D341Med (cell line): Measurements from ENCODE around the gene RGCC.

Source experiments
- DNase-seq: peaks from one replicate; pipeline ENCODE4 v3.0.0; 2012; ENCODE audit warnings: low spot score

Gene RGCC

DNA sequence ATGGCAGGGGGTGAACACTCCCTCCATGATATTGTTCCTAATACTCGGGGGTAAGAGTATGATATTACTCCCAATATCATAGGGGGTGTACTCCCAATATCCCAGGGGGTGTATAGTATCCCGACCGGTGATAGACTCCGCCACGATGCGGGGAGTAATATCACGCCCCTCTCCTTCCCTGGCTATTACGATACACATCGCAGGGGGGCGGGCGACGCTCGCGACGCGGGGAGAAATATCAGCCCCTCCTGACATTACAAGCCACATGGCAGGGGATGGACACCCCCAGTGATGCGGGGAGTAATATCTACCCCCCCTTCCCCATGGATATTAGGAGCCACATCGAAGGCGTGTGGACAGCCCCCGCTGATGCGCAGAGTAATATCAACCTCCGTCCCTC is 3.2 kb upstream of the RGCC start:
- no peak for DNase-seq

DNA sequence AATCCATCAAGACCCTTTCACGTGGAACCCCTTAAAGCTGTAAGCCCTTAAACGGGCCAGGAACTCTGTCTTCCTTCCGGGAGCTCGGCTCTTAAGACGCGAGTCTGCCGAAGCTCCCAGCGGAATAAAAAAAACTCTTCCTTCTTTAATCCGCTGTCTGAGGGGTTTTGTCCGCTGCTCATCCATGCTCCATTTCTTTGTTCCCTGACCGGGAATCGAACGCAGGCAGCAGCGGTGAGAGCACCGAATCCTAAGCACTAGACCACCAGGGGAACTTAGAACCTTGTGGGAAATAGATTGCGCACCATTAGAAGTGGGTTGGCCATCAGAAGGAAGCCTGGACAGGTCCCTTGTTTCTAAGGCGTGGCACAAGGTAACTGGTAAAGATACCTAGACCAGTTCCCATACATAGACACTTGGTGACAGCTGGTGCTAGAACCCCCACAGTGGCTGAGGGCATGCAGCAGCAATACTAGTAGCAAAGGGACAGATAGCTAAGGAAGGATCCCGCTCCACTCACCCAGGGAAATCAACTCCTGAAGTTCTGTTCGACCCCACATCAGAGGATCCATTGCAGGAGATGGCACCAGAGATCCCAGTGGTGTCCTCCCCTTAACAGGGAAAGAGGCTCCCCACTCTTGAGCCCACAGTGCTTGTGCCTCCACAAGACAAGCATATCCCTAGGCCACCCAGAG is 1.5 kb upstream of the RGCC start:
- DNase-seq: no peak

DNA sequence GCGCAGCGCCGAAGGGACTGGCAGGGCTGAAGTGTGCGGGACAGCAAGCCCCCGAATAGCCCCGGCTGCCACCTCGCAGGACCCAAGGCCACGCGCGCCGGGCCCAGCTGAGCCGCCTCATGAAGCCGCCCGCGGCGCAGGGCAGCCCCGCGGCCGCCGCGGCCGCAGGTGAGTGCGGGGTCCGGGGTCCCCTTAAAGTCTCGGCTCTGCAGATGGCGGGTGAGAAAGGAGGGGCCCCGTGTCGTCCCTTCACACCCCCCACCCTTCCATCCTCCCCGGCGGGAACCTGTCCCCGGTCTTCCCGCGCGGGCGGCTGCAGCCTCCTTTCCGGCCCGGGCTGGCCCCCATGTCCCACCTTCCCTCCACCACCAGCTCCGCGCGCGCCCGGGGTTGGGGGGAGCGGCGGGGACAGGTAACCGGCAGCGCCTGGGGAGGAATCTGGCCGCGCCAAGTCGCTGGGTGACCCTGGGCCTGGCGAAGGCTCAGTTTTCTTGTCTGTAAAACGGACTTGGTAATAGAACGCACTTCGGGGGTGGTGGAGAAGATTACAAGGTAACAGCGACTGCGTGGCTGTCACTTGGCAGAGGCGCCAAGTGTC is 338 bp downstream of the RGCC start:
- no peak for DNase-seq

DNA sequence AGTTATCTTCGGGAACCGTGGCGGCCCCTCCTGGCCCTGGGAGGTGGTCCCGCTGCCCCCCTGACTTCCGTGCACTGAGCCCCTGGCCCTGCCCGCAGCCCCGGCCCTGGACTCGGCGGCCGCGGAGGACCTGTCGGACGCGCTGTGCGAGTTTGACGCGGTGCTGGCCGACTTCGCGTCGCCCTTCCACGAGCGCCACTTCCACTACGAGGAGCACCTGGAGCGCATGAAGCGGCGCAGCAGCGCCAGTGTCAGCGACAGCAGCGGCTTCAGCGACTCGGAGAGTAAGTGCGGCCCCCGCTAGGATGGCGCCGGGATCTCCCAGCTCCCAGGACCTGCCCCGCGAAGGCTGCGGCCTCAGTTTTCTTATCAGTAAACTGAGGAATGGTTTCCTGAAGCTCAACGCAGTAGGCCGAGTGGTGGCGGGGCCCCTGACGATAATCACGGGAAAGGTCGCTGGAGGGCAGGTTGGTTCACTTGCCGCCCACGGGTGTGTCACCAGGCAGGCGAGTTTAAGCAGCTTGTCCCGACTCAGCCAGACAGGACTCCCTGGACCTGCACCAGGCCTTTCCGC is 924 bp downstream of the RGCC start:
- peak; percentile 35 for DNase-seq

DNA sequence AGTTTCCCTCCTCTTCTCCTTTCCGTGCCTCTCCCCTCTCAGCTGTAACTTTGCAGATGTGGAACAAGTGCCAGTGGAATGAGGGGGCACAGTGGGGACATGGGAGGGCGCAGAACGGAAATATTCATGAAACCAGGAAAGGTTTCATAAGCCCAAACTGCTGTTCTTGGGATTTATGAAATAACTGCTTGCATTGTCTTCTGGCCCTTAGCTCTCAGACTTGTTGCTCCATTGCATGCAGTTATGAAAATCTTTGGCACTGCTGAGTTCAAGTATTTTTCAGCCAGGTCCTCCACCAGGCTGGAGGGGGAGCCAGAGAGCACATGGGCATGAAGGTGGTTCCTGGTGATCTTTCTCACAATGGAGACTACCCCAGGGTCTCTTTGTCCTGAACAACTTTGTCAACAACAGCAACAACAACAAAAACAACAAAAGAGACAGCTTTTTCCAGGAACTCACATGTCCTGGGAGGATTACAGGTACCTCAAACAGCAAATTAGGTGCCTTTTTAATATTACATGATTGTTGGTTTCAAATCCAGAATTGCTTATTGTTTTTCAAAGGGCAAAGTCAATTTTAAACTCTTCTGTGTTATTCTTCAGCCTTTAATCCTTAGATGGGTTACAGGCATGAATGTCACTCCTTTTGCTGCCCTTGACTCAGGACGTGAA is 1.5 kb downstream of the RGCC start:
- peak; percentile 41 for DNase-seq

DNA sequence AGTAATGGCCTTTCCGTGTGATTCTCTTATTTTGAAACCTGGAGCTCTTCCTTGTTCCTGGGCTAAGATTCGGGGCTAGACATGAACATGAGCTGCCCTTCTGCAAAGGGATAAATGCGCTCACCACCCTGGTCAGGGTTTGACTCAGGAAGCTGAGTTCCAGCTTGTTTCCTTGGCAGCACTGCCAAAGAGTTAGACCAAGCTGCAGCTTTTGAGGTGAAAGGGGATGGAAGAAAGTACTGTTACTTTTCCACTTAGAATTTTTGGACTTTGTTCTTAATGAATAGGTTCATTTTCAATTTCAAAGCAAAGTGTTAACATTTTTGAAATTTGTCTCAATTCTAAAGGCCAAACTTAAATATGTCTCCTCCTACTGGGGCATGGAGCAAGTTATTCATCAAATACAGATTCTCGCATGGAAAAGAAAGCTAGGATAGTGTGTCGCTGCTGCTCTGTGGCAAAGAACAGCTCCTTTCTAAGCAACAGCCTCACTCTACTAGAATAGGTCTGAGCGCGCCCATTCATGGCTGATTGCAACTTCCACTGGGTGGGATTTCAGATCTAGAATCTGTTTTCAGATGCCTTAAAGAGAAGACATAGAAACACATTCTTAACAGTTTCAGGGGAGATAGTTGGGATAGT is 2.2 kb downstream of the RGCC start:
- DNase-seq: no peak

DNA sequence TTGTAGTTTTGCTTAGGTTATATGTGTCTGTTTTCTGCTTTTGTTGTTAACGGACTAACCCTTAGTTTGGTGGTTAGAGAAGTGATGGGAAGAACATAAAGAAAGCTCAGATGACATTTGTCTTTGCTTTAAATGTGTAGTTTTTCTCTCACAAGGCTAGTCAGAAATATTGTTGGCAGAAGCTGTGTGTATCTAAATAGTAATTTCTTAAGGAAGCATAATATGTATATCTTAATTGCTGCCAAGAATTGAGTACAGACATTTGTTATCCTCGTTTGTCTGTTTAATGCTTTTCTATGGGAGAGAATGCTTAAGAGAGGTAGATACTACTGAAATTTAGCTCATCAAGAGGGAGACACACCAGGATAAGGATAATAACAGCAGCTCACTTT is 2.7 kb downstream of the RGCC start:
- DNase-seq: no peak

DNA sequence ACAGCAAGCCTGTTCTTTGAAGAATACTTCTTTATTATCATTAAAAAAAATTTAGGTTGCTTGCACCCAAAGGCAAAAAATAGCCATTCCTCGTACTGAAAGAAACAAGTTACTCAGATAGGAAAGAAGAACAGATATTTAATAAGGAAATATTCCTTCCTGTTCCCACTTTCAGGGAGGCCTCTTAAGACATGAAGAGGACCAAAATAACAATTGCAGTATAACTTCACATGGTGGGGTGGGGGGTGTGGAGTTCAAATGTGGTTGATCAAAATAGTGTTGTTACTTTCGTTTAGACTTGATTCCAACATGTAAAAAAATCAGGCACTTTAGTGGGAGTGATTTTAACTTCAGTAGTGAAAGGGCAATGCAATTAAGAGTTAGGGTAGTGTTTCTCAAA is 3.6 kb downstream of the RGCC start:
- no peak for DNase-seq

DNA sequence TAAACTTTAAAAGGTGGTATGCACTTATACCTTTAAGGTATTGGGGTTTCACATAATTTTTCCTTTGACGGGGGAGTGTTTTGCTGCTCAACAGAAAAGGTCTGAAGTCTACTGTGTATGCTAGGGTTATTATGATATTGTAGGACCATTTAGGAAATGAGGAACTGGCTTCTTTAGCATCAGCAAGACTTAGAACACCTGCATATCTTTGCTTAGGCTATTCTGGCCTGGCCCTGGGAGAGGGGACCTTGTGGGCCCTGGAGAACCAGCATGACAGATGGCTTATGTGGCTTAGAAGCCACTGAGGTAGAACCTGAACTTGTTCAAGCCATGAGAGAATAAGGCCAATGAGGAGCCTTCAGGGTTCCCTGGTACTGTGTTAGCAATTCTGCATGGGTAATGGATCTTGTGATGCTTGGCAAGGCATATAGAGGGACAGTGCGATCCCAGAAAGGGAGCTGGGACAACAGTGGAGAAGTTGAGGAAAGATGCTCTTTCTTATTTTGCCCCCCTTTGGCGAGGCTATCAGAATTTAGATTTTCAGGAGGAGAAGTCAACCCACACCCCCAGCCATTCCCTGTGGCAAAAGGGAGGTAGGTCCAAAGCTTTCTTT is 4.3 kb downstream of the RGCC start:
- no peak for DNase-seq

DNA sequence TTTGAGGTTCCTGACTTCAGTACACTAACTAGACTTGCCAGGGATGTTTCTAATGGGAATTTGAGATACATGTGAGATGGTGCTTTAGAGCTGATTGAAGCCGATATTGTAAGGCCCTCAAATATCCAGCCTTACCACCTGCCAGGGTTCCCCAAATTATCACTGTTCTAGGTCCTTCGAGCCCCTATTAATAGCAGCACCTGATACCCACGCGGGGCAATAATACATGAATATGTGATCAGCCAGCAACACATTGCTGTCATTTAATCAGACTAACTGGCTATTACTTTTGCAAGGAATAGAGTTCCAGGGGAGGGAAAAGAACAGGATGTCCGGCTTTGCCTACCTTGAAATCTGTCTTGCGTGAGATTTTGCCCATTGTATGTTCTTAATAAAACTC is 5.1 kb downstream of the RGCC start:
- no peak for DNase-seq

DNA sequence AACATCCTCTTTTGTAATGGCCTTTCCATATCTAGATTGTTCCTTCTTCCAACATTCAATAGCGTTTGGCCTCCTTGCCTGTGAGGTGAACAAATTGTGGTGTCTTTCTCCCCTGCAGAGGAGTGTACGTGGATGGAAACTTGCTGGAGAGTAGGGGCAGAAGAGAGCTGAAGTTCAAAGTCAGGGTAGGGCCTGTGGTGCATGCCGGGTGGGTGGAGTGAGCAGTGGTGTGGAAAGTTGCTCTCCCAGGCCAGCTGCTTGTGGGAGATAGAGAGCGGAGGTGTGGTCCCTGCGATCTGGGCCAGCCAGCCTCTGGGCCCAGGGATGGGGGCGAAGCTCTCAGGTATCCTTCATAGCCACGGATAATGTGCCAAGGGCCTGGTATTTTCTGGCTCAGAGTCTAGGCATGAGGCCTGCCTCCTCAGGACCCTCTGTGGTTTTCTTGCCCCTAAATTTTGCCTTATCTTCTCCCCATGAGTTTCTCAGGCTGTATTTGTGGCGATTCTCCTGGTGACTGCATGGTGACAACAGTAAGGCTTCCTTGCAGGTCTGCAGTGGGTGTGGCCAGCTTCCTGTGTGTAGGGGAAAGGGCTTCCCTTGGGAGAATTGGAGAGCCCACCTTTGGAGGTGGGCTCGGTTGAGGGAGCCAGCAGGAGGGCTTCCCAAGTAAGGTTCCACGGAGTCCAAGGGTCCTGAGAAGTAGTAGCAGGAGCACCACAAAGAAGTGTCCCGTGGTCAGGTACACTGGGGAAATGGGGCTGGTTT is 6.7 kb downstream of the RGCC start:
- no peak for DNase-seq

DNA sequence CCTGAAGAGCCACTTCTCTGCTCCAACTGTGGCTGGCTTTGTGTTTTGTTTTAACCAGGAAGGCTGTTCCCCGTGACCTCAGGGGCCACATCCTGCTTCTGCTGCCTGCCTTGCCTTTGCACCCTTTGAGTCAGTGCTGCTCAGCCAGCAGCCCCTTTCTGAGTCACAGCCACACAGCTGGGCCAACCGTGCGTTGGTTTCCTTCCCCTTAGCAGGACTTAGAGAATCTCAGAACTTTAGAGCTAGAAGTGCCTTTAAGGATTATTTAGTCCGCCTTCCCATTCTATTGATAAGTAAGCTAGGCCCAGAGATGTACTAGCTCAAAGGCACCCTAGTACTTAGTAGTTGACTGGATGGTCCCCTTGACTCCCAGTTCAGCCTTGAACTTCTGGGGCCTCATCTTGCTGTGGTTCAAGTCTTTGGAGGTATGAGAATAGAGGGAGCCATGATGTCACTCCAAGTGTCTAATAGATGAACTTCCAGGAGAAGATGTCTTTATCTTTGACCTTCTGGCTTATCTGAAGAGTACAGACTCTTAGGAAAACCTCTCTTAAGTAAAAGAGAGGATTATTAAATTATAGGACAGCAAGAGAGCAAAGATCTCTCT is 8.0 kb downstream of the RGCC start:
- no peak for DNase-seq

DNA sequence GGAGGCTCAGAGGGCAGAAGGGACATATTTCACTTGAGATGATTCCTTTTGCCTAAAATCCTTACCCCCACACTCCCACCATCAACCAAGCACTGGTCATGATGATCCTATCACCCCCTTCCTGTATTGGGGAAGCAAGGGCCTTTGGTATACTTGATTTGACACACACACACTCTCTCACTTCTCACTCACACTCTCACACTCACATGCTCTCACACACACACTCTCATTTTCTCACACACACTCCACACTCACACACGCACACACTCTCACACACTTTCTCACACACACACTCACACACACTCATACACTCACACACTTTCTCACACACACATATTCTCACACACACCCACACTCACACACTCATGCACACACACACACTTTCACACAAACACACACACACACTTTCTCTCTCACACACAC is 8.6 kb downstream of the RGCC start:
- no peak for DNase-seq

DNA sequence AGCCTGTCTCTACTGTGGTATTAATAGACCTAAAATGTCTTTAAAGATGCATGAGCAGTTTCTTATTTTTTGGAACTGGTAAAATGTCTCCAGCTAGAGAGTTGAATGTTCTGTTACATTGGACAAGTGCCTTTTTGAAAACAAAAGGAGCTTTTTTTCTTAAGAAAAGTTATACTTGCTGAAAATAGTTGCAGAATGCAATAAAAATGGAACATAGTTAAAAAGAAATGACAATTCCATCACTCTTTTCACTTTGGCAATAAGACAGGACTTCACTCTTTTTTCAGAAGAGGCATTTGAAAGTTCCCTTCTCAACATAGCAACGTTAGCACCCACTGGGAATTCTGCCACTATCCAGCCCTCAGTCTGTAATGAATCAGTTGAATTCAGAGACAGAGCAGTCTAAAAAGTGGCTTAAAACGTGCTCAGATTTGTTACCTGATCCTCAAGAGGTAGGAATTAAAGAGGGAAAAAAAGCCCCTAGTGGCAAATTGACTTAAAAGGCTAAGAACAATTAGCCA is 10.1 kb downstream of the RGCC start:
- DNase-seq: no peak

DNA sequence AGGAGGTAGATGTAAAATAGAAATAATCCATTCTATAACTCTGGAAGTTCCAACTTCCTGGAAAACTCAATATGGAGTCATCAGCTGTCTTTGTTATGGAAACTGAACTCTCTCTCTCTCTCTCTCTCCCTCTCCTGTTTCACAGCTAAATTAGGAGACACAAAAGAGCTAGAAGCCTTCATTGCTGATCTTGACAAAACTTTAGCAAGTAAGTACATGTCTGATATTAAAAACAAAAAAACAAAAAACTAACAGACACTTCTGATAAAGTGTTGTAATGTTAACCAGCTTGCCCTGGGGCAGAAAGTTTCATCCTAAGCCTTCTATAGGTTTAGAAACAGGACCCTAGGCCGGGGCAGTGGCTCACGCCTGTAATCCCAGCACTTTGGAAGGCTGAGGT is 11.3 kb downstream of the RGCC start:
- DNase-seq: no peak

DNA sequence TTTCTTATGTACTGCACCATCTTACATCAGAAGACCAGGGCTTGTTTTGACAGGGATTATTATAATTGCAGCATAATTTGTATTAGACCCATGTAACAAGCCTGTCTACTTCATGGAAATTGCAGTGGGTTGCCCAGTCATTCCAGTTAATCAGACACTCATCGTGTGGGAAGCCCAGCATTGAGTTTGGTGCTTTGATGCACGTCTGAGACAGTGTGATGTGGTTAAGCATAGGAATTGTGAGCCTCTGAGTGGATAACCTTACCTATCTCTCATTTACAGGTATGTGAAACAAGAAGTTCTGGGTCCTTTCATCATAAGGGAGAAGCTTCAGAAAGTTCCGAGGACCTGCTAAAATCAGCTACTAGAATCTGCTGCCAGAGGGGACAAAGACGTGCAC is 12.8 kb downstream of the RGCC start:
- DNase-seq: no peak

DNA sequence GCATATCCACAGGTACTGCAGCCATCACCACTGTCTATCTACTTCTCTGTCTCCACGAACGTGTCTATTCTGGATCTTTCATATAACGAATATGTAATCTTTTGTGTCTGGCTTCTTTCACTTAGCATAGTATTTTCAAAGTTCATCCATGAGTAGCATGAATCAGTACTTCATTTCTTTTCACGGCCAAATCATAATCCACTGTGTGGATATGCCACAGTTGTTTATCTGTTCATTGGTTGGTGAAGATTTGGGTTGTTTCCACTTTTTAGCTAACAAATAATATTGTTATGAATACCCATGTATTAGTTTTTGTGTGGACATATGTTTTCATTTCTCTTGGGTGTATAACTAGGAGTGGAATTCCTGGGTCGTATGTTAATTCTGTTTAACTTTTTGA is 14.4 kb downstream of the RGCC start:
- no peak for DNase-seq

DNA sequence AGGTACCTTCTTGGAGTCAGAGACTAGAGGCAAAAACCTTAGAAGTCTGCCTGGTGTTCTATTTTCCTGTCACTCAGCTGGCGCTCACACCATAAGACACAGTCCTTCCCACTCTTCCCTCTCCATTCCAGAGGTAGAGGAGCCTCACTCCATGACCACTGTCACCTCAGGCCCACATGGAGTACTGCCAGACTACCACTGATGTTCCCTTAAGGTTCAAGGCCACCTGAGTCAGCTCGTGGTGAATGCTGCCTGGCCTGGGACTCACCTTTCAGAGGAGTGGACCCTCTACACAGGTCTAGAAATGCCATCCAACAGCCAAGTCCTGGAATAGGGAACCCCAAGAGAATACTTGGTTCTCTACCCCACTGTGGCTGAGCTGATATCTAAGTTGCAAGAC is 29.9 kb downstream of the RGCC start:
- DNase-seq: no peak

DNA sequence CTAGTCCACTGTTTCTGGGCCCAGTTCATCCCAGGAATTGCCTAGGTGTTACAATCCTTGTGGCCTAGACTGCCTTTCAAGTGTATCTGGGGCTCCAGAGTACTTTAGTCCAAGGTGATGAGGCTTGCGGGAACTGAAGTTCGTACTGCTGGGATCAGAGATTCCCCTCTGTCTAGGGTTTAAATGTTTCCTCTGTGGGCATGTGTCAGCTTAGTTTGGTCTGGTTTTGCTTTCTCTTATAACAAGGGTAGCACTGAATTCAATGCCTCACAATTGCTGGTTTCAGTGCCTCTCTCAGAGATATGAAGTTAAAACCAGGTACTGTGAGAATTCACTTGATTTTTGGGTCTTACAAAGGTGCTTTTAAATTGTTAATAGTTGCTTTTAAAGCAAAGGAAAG is 30.8 kb downstream of the RGCC start:
- no peak for DNase-seq

DNA sequence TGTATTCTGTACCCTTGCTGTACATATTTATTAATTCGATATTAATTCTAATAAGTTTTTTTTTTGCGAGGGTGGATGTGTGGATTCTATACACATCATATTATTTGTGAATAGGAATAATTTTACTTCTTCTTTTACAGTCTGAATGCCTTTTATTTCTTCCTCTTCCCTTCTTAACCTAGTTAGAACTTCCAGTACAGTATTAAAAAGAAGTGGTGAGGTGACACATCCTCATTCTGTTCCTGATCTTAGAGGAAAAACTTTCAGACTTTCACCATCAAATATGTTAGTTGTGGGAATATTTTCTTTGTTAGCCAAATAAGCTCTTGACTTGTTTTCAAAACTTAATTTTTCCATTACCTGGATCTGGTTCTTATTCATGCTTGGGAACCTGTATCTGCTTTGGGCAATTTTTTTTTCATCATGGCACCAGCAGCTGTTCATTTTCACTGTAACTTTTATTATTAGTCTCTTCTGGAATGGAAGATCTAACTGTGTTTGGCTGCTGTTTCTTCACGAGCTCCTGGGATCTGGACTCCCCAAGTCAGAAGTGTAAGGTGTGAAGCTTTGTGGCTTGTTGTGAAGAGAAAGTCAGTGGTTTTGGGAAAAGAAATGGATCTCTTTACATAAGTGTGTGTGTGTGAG is 33.1 kb downstream of the RGCC start:
- no peak for DNase-seq
